Ascending aorta (tissue), 2 donors: Measurements from ENCODE around the gene ENPP5. TPM values are rescaled to one million over a fixed set of nuclear protein-coding genes. Genes with fewer than 3 reads are reported as not detected.

Experiments
- DNase-seq, 2 donors: peaks; one replicate each; pipeline ENCODE4 v3.0.0-alpha.2; 2019; ENCODE audit warnings: low spot score in 2 of 2
- H3K27ac ChIP-seq, 2 donors: fragments of 200-600 bp; sonication (generic); one replicate each; pipeline ENCODE4 v1.5.1; 2016 to 2017; ENCODE audit warnings: mild to moderate bottlenecking in 1 of 2
- H3K27me3 ChIP-seq: fragments of 200-600 bp; sonication (generic); one replicate; pipeline ENCODE4 v1.5.1; 2017
- H3K36me3 ChIP-seq, 2 donors: fragments of 200-600 bp; sonication (generic); one replicate each; pipeline ENCODE4 v1.5.1; 2016
- H3K4me1 ChIP-seq, 2 donors: fragments of 200-600 bp; sonication (generic); one replicate each; pipeline ENCODE4 v1.5.1; 2016 to 2017; ENCODE audit warnings: mild to moderate bottlenecking in 1 of 2
- H3K4me3 ChIP-seq, 2 donors: fragments of 200-600 bp; sonication (generic); one replicate each; pipeline ENCODE4 v1.5.1; 2016 to 2017; ENCODE audit warnings: mild to moderate bottlenecking in 1 of 2
- H3K9me3 ChIP-seq, 2 donors: fragments of 200-600 bp; sonication (generic); one replicate each; pipeline ENCODE4 v1.5.1; 2016
- intact Hi-C: fragments of 100-400 bp; cut with DNase I; formaldehyde crosslinking; loops from one replicate; pipeline ENCODE4 v1.15.1; 2023
- total RNA-seq: library from RNA; depleted of rRNA; stranded (reverse); fragments of >200 nt; gene quantifications from one replicate; pipeline ENCODE4 v1.1.0, GENCODE V29; 2016
- TF ChIP-seq, protein P1 (sequence below), 3 experiments: fragments of 200-600 bp in 2 of 3; fragments of 450-650 bp in 1 of 3; sonication (generic) in 2 of 3; IDR thresholded peaks; one replicate each; pipeline ENCODE4 v1.5.1; 2016 to 2019; ENCODE audit warnings: antibody characterized with exemption in 3 of 3, mild to moderate bottlenecking in 1 of 3, moderate library complexity in 1 of 3

The ENPP5 gene
- total RNA-seq, 1 donor from 2014 or later: 0.53 TPM

DNA sequence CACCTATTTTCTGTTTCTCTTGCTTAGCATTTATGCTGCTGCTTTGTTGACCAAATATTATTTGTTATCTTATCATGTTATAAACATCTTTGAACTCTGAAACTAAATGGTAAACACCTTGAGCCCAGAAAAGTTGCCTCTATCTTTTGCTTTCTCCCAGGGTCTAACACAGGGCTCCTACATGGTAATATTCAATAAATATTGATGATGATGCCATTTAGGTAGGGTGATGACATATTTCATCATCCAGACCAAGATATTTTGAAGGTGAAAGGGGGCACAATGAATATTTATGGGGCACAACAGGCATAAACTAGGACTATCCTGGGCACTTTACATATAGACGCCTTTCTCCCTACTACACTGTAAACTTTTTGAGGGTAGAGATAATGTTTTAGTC lies 52.6 kb downstream of the ENPP5 start:
- no peaks in the 10 kb centered on the region for H3K4me1 ChIP-seq
- no peak overlapping the region for H3K27ac ChIP-seq
- TF ChIP-seq, protein P1, sequence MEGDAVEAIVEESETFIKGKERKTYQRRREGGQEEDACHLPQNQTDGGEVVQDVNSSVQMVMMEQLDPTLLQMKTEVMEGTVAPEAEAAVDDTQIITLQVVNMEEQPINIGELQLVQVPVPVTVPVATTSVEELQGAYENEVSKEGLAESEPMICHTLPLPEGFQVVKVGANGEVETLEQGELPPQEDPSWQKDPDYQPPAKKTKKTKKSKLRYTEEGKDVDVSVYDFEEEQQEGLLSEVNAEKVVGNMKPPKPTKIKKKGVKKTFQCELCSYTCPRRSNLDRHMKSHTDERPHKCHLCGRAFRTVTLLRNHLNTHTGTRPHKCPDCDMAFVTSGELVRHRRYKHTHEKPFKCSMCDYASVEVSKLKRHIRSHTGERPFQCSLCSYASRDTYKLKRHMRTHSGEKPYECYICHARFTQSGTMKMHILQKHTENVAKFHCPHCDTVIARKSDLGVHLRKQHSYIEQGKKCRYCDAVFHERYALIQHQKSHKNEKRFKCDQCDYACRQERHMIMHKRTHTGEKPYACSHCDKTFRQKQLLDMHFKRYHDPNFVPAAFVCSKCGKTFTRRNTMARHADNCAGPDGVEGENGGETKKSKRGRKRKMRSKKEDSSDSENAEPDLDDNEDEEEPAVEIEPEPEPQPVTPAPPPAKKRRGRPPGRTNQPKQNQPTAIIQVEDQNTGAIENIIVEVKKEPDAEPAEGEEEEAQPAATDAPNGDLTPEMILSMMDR (IDR thresholded peaks at IDR 0.05): no peak
- no peaks in the 10 kb centered on the region for H3K27me3 ChIP-seq
- H3K9me3 ChIP-seq: no peaks in the 10 kb centered on the region
- intact Hi-C loops: no loop called here
- DNase-seq: no peak
- H3K36me3 ChIP-seq: no peaks in the 10 kb centered on the region
- H3K4me3 ChIP-seq: no peak overlapping the region

DNA sequence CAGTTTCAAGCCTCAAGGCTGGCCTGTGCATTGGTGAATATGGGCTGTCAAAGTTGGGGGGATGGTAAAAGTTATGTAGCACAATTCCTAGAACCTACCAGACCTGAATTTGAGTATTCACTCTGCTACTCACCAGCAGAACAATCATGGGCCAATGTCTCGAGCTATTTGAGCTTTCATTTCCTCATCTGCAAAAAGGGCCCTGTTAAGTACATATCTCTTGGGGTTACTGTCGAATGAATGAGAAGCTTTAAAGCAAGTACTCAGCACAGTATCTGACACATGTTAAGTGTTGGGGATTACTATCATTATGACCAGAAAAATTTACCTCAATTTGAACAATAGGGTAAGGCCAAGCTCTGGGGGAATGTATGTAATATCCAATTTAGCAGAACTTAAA lies 54.5 kb downstream of the ENPP5 start:
- H3K9me3 ChIP-seq: no peaks in the 10 kb centered on the region

GRCh38 chr6:46115634-46116033 lies 55.1 kb downstream of the ENPP5 start:
- TF ChIP-seq, protein P1 (IDR thresholded peaks at IDR 0.05): no peak
- H3K27me3 ChIP-seq: no peaks in the 10 kb centered on the region
- no peaks in the 10 kb centered on the region for H3K4me1 ChIP-seq
- H3K4me3 ChIP-seq: no peak overlapping the region
- no peaks in the 10 kb centered on the region for H3K9me3 ChIP-seq
- H3K27ac ChIP-seq: no peak overlapping the region
- intact Hi-C loops: no loop called here
- H3K36me3 ChIP-seq: no peaks in the 10 kb centered on the region
- no peak for DNase-seq

More for the DNA sequence above, 54.5 kb downstream of the ENPP5 start:
- TF ChIP-seq, protein P1 (IDR thresholded peaks at IDR 0.05): no peak
- DNase-seq: no peak
- Histone ChIP-seq H3K4me1 (no peaks in the 10 kb centered on the region), H3K27ac (no peak overlapping the region), H3K4me3 (no peak overlapping the region), H3K36me3 (no peaks in the 10 kb centered on the region), H3K27me3 (no peaks in the 10 kb centered on the region)
- intact Hi-C loops: no loop called here

- no peak for DNase-seq
- Histone ChIP-seq H3K27me3 (no peaks in the 10 kb centered on the region), H3K36me3 (no peaks in the 10 kb centered on the region), H3K9me3 (no peaks in the 10 kb centered on the region), H3K27ac (no peak overlapping the region), H3K4me3 (no peak overlapping the region), H3K4me1 (no peaks in the 10 kb centered on the region)
- TF ChIP-seq, protein P1 (IDR thresholded peaks at IDR 0.05): no peak
- intact Hi-C loops: no loop called here
These were observed 57.4 kb downstream of the ENPP5 start for GRCh38 chr6:46113370-46113769.

Other genes with a start within 250 kb of the ENPP5 start
- gene CLIC5, start 155.1 kb downstream of the ENPP5 start, total RNA-seq: 7.6 TPM
- gene ENPP4, start 41.0 kb downstream of the ENPP5 start, total RNA-seq: 12.5 TPM